ENCODE results near the gene IQGAP2.

IQGAP2 gene

GRCh38 chr5:76755779-76756637 lies 352.9 kb downstream of the IQGAP2 start:
- ATAC-seq (replicated peaks) (no peak), DNase-seq (no peak)
- H3K4me1 Mint-ChIP-seq (ENCODE audit: low read depth in 2 of 2): peaks cover 0 to 2% of the 10 kb centered on the region in 2 donors
- no peaks in the 10 kb centered on the region for H3K27me3 Mint-ChIP-seq
- H3K27ac Mint-ChIP-seq: no peak overlapping the region
- no peak overlapping the region for H3K4me3 Mint-ChIP-seq
- H3K36me3 Mint-ChIP-seq (ENCODE audit: insufficient read depth): no peaks in the 10 kb centered on the region
- H3K9me3 Mint-ChIP-seq: no peaks in the 10 kb centered on the region

- ATAC-seq (replicated peaks) (no peak), DNase-seq (no peak)
- no peak overlapping the region for H3K27ac Mint-ChIP-seq
- H3K27me3 Mint-ChIP-seq: no peaks in the 10 kb centered on the region
- peaks cover 4 to 7% of the 10 kb centered on the region in 2 donors for H3K4me1 Mint-ChIP-seq (ENCODE audit: low read depth in 2 of 2)
- no peaks in the 10 kb centered on the region for H3K36me3 Mint-ChIP-seq (ENCODE audit: insufficient read depth)
- H3K4me3 Mint-ChIP-seq: no peak overlapping the region
- no peaks in the 10 kb centered on the region for H3K9me3 Mint-ChIP-seq
Observed at GRCh38 chr5:76757049-76757448, 354.0 kb downstream of the IQGAP2 start.
